Retinal pigment epithelial cell (primary cell): Measurements from ENCODE around the gene GRID2IP.
A peak's percentile ranks its signal among the peaks of the same experiment; 100 is the strongest.

Experiments used
- DNase-seq: peaks from one replicate; pipeline ENCODE4 v3.0.0-alpha.2; 2010; ENCODE audit warnings: low read depth
- H3K4me3 ChIP-seq: 2 replicates; pipeline ENCODE4 v1.5.1; 2011; ENCODE audit warnings: mild to moderate bottlenecking, low read length, control low read depth, moderate library complexity
- CTCF ChIP-seq: conservative IDR thresholded peaks from 2 replicates; pipeline ENCODE4 v1.5.1; 2011; ENCODE audit warnings: low read depth, low read length, control low read depth, inconsistent platforms

The GRID2IP gene

GRCh38 chr7:6542368-6542767 is 8.9 kb downstream of the GRID2IP start:
- no peak for TF ChIP-seq CTCF
- DNase-seq = no peak
- no peak overlapping the region for H3K4me3 ChIP-seq

GRCh38 chr7:6536262-6537260 is 14.7 kb downstream of the GRID2IP start:
- no peak for TF ChIP-seq CTCF
- no peak for DNase-seq
- H3K4me3 ChIP-seq = peak overlapping the region; percentile 24

- no peak for DNase-seq
- no peak for TF ChIP-seq CTCF
- no peak overlapping the region for H3K4me3 ChIP-seq
These were observed 17.3 kb downstream of the GRID2IP start for GRCh38 chr7:6533893-6534495.

- no peak for TF ChIP-seq CTCF
- no peak for DNase-seq
- H3K4me3 ChIP-seq = no peak overlapping the region
These were observed 18.7 kb downstream of the GRID2IP start for GRCh38 chr7:6532516-6532915.

GRCh38 chr7:6531492-6532279 is 19.6 kb downstream of the GRID2IP start:
- no peak for TF ChIP-seq CTCF
- no peak overlapping the region for H3K4me3 ChIP-seq
- no peak for DNase-seq

- no peak for TF ChIP-seq CTCF
- DNase-seq = no peak
- peak overlapping the region; percentile 40 for H3K4me3 ChIP-seq
These were observed 20.4 kb downstream of the GRID2IP start for GRCh38 chr7:6530626-6531491.
